HG03558 (cell line): ENCODE data around the gene GTF2A2.

ENCODE experiments used
- ATAC-seq: cut with Tn5 transposase; IDR thresholded peaks from one replicate; pipeline ENCODE4 v1.9.1; 2021; ENCODE audit warnings: moderate number of reproducible peaks; ENCODE audit not compliant: unreplicated experiment; ENCODE audit errors: extremely low read depth

The GTF2A2 gene

GRCh38 chr15:59609730-59610712, 47.3 kb downstream of the GTF2A2 start:
- ATAC-seq, result no peak

GRCh38 chr15:59605994-59606393, 51.3 kb downstream of the GTF2A2 start:
- ATAC-seq, result no peak

DNA sequence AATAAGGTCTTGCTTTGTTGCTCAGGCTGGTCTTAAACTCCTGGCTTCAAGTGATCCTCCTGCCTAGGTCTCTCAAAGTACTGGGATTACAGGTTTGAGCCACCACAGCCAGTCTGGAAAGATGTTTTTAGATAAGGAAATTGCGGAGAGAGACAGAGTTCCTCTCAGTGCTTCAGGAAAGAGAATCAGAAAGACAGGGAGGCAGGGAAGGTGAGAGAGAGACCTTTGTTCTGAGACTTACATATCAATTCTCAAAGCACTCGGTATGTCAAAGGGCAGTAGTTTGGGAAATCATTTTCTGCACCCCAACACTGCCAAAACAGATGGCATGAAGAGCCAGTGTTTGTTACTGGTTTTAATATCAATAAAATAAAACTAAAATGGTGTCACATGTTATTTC, 58.9 kb downstream of the GTF2A2 start:
- no peak for ATAC-seq

DNA sequence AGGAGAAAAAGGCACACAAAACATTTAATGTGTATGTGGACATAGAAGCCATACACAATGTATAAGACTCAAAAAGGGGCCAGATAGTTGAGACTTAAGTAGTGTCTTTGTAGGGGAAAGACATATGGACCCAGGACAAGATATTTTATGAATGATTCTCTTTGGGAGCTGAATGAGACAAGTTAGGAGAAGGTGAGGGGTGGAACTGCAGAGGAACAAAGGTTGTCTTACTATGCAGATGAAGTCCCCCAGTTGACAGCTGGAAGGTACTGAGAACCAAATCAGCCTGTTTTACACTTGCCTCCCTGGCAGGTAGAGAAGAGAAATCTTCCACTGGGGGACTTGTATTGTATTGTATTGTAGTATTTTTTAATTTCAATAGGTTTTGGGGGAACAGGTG, 60.7 kb downstream of the GTF2A2 start:
- no peak for ATAC-seq

GRCh38 chr15:59595434-59595915, 61.8 kb downstream of the GTF2A2 start:
- ATAC-seq, result no peak

- no peak for ATAC-seq
Measured at GRCh38 chr15:59594991-59595390, 62.3 kb downstream of the GTF2A2 start.

DNA sequence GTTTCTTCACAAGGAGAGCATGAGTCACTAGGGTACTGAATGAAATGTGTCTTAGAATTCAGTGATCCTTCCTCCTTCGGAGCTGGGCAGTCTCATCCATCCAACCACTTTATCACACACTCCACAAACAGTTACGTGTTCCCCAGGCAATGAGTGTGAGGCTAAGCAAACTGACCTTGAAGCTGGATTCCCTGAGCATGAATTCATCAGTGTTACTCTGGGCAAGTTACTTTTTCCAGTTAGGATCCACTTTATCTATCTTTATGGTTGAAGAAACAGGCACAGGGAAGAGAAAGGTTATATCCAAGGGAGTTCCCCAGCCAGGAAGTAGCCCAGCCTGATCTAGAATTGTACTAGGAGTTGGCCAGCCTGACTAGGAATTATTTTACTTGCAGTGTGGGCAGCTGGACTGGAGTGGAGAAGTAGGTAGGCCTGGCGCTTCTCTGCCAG, 62.8 kb downstream of the GTF2A2 start:
- no peak for ATAC-seq

- ATAC-seq, result no peak
Measured at GRCh38 chr15:59591356-59591755, 66.0 kb downstream of the GTF2A2 start.

GRCh38 chr15:59590027-59590426, 67.3 kb downstream of the GTF2A2 start:
- ATAC-seq, result no peak
